K562 (cell line): Measurements from ENCODE around the gene TMED8. TPM values are rescaled to one million over a fixed set of nuclear protein-coding genes. Genes with fewer than 3 reads are reported as not detected.

Experiments used
- ATF1 ChIP-seq, 2 experiments: fragments of 450-650 bp in 1 of 2; IDR thresholded peaks; 2 replicates each; pipeline ENCODE4 v1.6.1; 2016; ENCODE audit warnings: missing compliant biosample characterization in 1 of 2, missing genetic modification characterization in 1 of 2
- CBFA2T2 ChIP-seq: fragments of 450-650 bp; conservative IDR thresholded peaks from 2 replicates; pipeline ENCODE4 v1.6.1; 2017; ENCODE audit warnings: mild to moderate bottlenecking
- CBFA2T3 ChIP-seq: fragments of 450-650 bp; IDR thresholded peaks from 2 replicates; pipeline ENCODE4 v1.6.1; 2017
- CREBBP ChIP-seq: IDR thresholded peaks from one replicate; pipeline ENCODE4 v1.6.1; 2012; ENCODE audit warnings: low read depth, mild to moderate bottlenecking, control low read depth, inconsistent platforms, low read length
- GTF2F1 ChIP-seq: IDR thresholded peaks from 2 replicates; pipeline ENCODE4 v1.6.1; 2011; ENCODE audit warnings: low read depth, low read length, improper control_type of control experiment
- HMGN3 ChIP-seq: IDR thresholded peaks from 2 replicates; pipeline ENCODE4 v1.6.1; 2011; ENCODE audit warnings: borderline replicate concordance, low read depth, mild to moderate bottlenecking, mixed read lengths, low read length; ENCODE audit not compliant: insufficient read length; ENCODE audit errors: extremely low read depth
- KAT2B ChIP-seq: IDR thresholded peaks from one replicate; pipeline ENCODE4 v1.6.1; 2012; ENCODE audit warnings: low read depth, mild to moderate bottlenecking, control low read depth, inconsistent platforms, low read length, moderate library complexity
- MAFF ChIP-seq: IDR thresholded peaks from 2 replicates; pipeline ENCODE4 v1.6.1; 2012; ENCODE audit warnings: low read length, improper control_type of control experiment
- MGA ChIP-seq: fragments of 450-650 bp; IDR thresholded peaks from 2 replicates; pipeline ENCODE4 v1.6.1; 2016; ENCODE audit warnings: mild to moderate bottlenecking, moderate library complexity
- POLR2B ChIP-seq: fragments of 450-650 bp; IDR thresholded peaks from 2 replicates; pipeline ENCODE4 v1.6.1; 2018; ENCODE audit warnings: low read depth; ENCODE audit not compliant: partially characterized antibody
- TCF3 ChIP-seq: sonication (generic); formaldehyde crosslinking; IDR thresholded peaks from 2 replicates; pipeline ENCODE4 v1.4.0; 2020; ENCODE audit warnings: mild to moderate bottlenecking, missing genetic modification reagents
- polyA plus RNA-seq, 8 experiments: library from polyadenylated mRNA; depleted of rRNA in 4 of 8; stranded (reverse) in 5 of 8; unstranded in 3 of 8; fragments of >200 nt; fragmentation: Nextera tagmentation in 2 of 8; fragmentation: Illumina TruSeq in 1 of 8; extraction: Ambion mirVana in 2 of 8; extraction: Trizol in 1 of 8; gene quantifications; 2 replicates each; pipeline versions ENCODE4 v1.2.1 to v1.2.3, GENCODE V29; 2011 to 2014; ENCODE audit warnings: inconsistent platforms in 1 of 8, missing spikeins in 1 of 8
- total RNA-seq, 7 experiments: library from RNA; depleted of rRNA in 6 of 7; stranded (reverse); fragments of >200 nt in 6 of 7; fragmentation: Illumina TruSeq in 2 of 7; extraction: Trizol in 2 of 7; gene quantifications; 2 replicates each; pipeline versions ENCODE4 v1.2.1 to v1.2.3, GENCODE V29; 2011 to 2021; ENCODE audit warnings: low replicate concordance in 1 of 7
- TF ChIP-seq, protein P1 (sequence below): fragments of 450-650 bp; IDR thresholded peaks from 2 replicates; pipeline ENCODE4 v1.6.1; 2017; ENCODE audit warnings: mild to moderate bottlenecking, moderate library complexity
- TF ChIP-seq, protein P2 (sequence below): fragments of 250-450 bp; sonication (Bioruptor Pico); IDR thresholded peaks from 2 replicates; pipeline ENCODE4 v1.5.0; 2022; ENCODE audit warnings: mild to moderate bottlenecking

The TMED8 gene
- total and polyA plus RNA-seq, 9 of the 15 experiments (the other 6 are each of a cell fraction or from before 2014, with no cell fraction given) = 3.3 to 17.4 (median 12.0) TPM

DNA sequence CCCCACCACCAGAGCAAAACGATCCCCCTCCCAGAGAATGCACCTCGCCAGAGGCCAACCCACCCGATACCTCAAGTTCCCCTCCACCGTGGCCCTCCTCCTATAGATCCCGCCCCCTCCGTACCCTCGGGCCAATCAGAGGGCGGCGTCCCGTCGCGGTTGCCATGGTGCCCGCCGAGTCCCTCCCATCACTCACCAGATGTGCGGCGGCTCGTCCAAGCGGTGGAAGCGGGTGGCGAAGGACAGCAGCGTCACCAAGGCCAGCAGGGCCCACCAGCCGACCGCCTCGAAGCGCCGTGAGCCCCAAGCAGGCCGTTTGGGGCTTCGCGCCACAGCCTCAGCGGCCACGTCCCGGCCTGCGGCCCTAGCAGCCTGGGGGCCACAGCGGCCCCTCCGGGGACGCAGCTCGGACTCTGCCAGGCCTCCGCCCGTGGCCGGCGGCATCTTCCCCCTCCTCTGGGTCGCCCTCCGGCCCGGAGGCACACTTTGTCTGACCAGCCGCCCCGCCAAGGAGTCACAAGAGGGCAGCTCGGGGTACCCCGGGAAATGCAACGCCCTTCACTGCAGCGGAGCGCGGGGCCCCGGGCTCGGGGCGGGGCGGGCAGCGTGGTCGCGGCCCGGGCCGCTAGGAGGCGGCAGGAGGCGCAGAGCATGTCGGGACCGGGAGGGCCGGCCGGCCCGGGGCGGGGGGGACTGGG, 56.5 kb downstream of the TMED8 start, which contains the start of gene POMT2 (continued):
- TF ChIP-seq MGA (no peak), CBFA2T3 (no peak), CREBBP (no peak), MAFF (no peak), POLR2B (peak; percentile 20), GTF2F1 (no peak), ATF1 (CRISPR knock-in tag; IDR thresholded peaks at IDR 0.05) (no peak), ATF1 (tag; IDR thresholded peaks at IDR 0.05) (0 out of 2 replicates have a peak, but pooled peaks have one; percentile 60), TCF3 (CRISPR knock-in tag) (no peak), KAT2B (no peak), HMGN3 (no peak), CBFA2T2 (no peak)
- TF ChIP-seq, protein P1, sequence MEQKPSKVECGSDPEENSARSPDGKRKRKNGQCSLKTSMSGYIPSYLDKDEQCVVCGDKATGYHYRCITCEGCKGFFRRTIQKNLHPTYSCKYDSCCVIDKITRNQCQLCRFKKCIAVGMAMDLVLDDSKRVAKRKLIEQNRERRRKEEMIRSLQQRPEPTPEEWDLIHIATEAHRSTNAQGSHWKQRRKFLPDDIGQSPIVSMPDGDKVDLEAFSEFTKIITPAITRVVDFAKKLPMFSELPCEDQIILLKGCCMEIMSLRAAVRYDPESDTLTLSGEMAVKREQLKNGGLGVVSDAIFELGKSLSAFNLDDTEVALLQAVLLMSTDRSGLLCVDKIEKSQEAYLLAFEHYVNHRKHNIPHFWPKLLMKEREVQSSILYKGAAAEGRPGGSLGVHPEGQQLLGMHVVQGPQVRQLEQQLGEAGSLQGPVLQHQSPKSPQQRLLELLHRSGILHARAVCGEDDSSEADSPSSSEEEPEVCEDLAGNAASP = no peak
- TF ChIP-seq, protein P2, sequence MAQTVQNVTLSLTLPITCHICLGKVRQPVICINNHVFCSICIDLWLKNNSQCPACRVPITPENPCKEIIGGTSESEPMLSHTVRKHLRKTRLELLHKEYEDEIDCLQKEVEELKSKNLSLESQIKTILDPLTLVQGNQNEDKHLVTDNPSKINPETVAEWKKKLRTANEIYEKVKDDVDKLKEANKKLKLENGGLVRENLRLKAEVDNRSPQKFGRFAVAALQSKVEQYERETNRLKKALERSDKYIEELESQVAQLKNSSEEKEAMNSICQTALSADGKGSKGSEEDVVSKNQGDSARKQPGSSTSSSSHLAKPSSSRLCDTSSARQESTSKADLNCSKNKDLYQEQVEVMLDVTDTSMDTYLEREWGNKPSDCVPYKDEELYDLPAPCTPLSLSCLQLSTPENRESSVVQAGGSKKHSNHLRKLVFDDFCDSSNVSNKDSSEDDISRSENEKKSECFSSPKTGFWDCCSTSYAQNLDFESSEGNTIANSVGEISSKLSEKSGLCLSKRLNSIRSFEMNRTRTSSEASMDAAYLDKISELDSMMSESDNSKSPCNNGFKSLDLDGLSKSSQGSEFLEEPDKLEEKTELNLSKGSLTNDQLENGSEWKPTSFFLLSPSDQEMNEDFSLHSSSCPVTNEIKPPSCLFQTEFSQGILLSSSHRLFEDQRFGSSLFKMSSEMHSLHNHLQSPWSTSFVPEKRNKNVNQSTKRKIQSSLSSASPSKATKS (CRISPR knock-in tag) = no peak
